Astrocyte (in vitro differentiated cells and primary cell): ENCODE data around the gene CDHR2. TPM values are rescaled to one million over a fixed set of nuclear protein-coding genes. Genes with fewer than 3 reads are reported as not detected.

Source experiments
- DNase-seq: peaks from one replicate; pipeline ENCODE4 v3.0.0-alpha.2; 2010; ENCODE audit warnings: low read depth
- FAIRE-seq: peaks from 2 replicates; lab custom pipeline; 2011; peaks lifted over from hg19 to GRCh38; lab: Jason Lieb, UNC
- H2AFZ ChIP-seq: 2 replicates; pipeline ENCODE4 v1.6.0; 2012; ENCODE audit warnings: low read depth, low read length, inconsistent platforms
- H3K27ac ChIP-seq: 2 replicates; pipeline ENCODE4 v1.5.1; 2011; ENCODE audit warnings: low read depth, low read length, inconsistent platforms
- H3K27me3 ChIP-seq: 2 replicates; pipeline ENCODE4 v1.6.0; 2011; ENCODE audit warnings: low read length, inconsistent platforms; ENCODE audit not compliant: insufficient read depth
- H3K36me3 ChIP-seq: 2 replicates; pipeline ENCODE4 v1.5.1; 2011; ENCODE audit warnings: low read length, inconsistent platforms; ENCODE audit not compliant: insufficient read depth
- H3K4me1 ChIP-seq: 2 replicates; pipeline ENCODE4 v1.5.1; 2011; ENCODE audit warnings: low read length, inconsistent platforms; ENCODE audit not compliant: insufficient read depth
- H3K4me2 ChIP-seq: 2 replicates; pipeline ENCODE4 v1.6.0; 2012; ENCODE audit warnings: low read length, inconsistent platforms
- H3K4me3 ChIP-seq: 2 replicates; pipeline ENCODE4 v1.5.1; 2011; ENCODE audit warnings: low read depth, mild to moderate bottlenecking, low read length, inconsistent platforms; ENCODE audit not compliant: insufficient read depth
- H3K79me2 ChIP-seq: 2 replicates; pipeline ENCODE4 v1.6.0; 2012; ENCODE audit warnings: mild to moderate bottlenecking, low read length, inconsistent platforms; ENCODE audit not compliant: insufficient read depth
- H3K9ac ChIP-seq: 2 replicates; pipeline ENCODE4 v1.6.0; 2012; ENCODE audit warnings: mild to moderate bottlenecking, low read length, inconsistent platforms
- H3K9me3 ChIP-seq: 2 replicates; pipeline ENCODE4 v1.5.1; 2012; ENCODE audit warnings: low read depth, mild to moderate bottlenecking, low read length, inconsistent platforms; ENCODE audit not compliant: insufficient read depth
- H4K20me1 ChIP-seq: 2 replicates; pipeline ENCODE4 v1.6.0; 2012; ENCODE audit warnings: low read length, inconsistent platforms; ENCODE audit not compliant: insufficient read depth
- H3K27ac Mint-ChIP-seq: one replicate; pipeline ENCODE4 v1.8.0; 2021; ENCODE audit warnings: mild to moderate bottlenecking, mixed read lengths; ENCODE audit not compliant: unreplicated experiment
- H3K27me3 Mint-ChIP-seq: one replicate; pipeline ENCODE4 v1.8.0; 2021; ENCODE audit warnings: low read depth, mixed read lengths; ENCODE audit not compliant: unreplicated experiment
- H3K36me3 Mint-ChIP-seq: one replicate; pipeline ENCODE4 v1.8.0; 2021; ENCODE audit warnings: low read depth, mixed read lengths; ENCODE audit not compliant: unreplicated experiment
- H3K4me1 Mint-ChIP-seq: one replicate; pipeline ENCODE4 v1.8.0; 2021; ENCODE audit warnings: low read depth, mixed read lengths; ENCODE audit not compliant: unreplicated experiment
- H3K4me3 Mint-ChIP-seq: one replicate; pipeline ENCODE4 v1.8.0; 2021; ENCODE audit warnings: mild to moderate bottlenecking, moderate library complexity, mixed read lengths; ENCODE audit not compliant: unreplicated experiment
- H3K9me3 Mint-ChIP-seq: one replicate; pipeline ENCODE4 v1.8.0; 2021; ENCODE audit warnings: mild to moderate bottlenecking, mixed read lengths; ENCODE audit not compliant: unreplicated experiment
- EZH2 ChIP-seq: IDR thresholded peaks from 2 replicates; pipeline ENCODE4 v1.6.1; 2012; ENCODE audit warnings: mild to moderate bottlenecking, low read length, inconsistent platforms; ENCODE audit not compliant: insufficient read depth
- total RNA-seq: library from RNA; stranded (reverse); gene quantifications from 2 replicates; pipeline ENCODE4 v1.2.1, GENCODE V29; 2021
- TF ChIP-seq, protein P1 (sequence below): IDR thresholded peaks from 2 replicates; pipeline ENCODE4 v1.5.1; 2011; ENCODE audit warnings: low read depth, mild to moderate bottlenecking, inconsistent platforms, low read length, moderate library complexity; ENCODE audit not compliant: insufficient read depth

CDHR2 gene
- total RNA-seq, 1 donor from 2014 or later, result 0.43 TPM

- no peak overlapping the region for H3K27ac ChIP-seq
Measured at GRCh38 chr5:176534640-176535039, 14.5 kb upstream of the CDHR2 start.

DNA sequence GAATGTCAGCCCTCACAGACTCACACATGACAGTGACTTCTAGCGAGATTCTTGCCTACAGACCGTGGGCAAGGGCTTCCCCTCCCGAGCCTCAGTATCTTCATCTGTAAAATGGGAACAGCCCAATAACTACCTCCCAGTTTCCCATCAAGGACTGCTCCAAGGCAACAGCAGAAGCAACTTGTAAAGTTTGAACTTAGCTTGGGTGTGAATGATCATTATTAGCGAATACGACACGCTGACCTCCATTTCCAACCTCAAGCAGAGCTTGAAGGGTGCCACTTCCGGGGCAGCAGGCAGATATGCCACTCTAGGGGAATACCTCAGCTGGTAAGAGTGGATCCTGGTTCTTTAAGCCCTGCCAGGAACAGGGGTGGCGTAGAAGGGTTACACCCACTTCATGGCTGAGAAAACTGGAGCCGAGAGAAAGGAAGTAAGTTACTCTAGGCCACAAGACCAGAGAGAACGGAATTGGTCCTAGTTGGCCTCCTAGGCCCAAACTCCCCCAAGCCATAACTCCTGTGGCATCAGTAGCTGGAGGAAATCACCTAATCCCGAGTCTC is 14.0 kb upstream of the CDHR2 start:
- peak overlapping the region; percentile 18 for H3K27ac ChIP-seq
- H3K36me3 Mint-ChIP-seq, result peaks cover 3% of the 10 kb centered on the region
- no peaks in the 10 kb centered on the region for H3K9me3 Mint-ChIP-seq
- peak overlapping the region; percentile 91 for H3K9ac ChIP-seq
- no peak for FAIRE-seq
- H3K4me2 ChIP-seq, result peak overlapping the region; percentile 91
- H3K9me3 ChIP-seq, result no peaks in the 10 kb centered on the region
- H3K27ac Mint-ChIP-seq, result peak overlapping the region; percentile 75
- peak overlapping the region; percentile 88 for H3K4me3 ChIP-seq
- H3K36me3 ChIP-seq, result no peaks in the 10 kb centered on the region
- H3K27me3 ChIP-seq, result no peaks in the 10 kb centered on the region
- peaks cover 54% of the 10 kb centered on the region for H3K79me2 ChIP-seq
- peaks cover 32% of the 10 kb centered on the region for H3K4me1 ChIP-seq
- H4K20me1 ChIP-seq, result peaks cover 48% of the 10 kb centered on the region
- H3K27me3 Mint-ChIP-seq, result no peaks in the 10 kb centered on the region
- H2AFZ ChIP-seq, result no peak overlapping the region
- TF ChIP-seq, protein P1, sequence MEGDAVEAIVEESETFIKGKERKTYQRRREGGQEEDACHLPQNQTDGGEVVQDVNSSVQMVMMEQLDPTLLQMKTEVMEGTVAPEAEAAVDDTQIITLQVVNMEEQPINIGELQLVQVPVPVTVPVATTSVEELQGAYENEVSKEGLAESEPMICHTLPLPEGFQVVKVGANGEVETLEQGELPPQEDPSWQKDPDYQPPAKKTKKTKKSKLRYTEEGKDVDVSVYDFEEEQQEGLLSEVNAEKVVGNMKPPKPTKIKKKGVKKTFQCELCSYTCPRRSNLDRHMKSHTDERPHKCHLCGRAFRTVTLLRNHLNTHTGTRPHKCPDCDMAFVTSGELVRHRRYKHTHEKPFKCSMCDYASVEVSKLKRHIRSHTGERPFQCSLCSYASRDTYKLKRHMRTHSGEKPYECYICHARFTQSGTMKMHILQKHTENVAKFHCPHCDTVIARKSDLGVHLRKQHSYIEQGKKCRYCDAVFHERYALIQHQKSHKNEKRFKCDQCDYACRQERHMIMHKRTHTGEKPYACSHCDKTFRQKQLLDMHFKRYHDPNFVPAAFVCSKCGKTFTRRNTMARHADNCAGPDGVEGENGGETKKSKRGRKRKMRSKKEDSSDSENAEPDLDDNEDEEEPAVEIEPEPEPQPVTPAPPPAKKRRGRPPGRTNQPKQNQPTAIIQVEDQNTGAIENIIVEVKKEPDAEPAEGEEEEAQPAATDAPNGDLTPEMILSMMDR, result no peak
- TF ChIP-seq EZH2, result no peak
- DNase-seq, result no peak
- H3K4me1 Mint-ChIP-seq, result peaks cover 23% of the 10 kb centered on the region
- peak overlapping the region; percentile 94 for H3K4me3 Mint-ChIP-seq

More at GRCh38 chr5:176534640-176535039, 14.5 kb upstream of the CDHR2 start:
- no peak overlapping the region for H3K4me3 ChIP-seq
- no peaks in the 10 kb centered on the region for H3K36me3 ChIP-seq
- peak overlapping the region; percentile 91 for H3K9ac ChIP-seq
- no peaks in the 10 kb centered on the region for H3K27me3 Mint-ChIP-seq
- H3K27ac Mint-ChIP-seq, result no peak overlapping the region
- peak overlapping the region; percentile 94 for H3K4me3 Mint-ChIP-seq
- peaks cover 23% of the 10 kb centered on the region for H3K4me1 Mint-ChIP-seq
- no peak for DNase-seq
- no peak overlapping the region for H2AFZ ChIP-seq
- no peaks in the 10 kb centered on the region for H3K9me3 Mint-ChIP-seq
- peaks cover 32% of the 10 kb centered on the region for H3K4me1 ChIP-seq
- no peak for TF ChIP-seq EZH2
- TF ChIP-seq, protein P1, result no peak
- H3K9me3 ChIP-seq, result no peaks in the 10 kb centered on the region
- H3K27me3 ChIP-seq, result no peaks in the 10 kb centered on the region
- H3K4me2 ChIP-seq, result peak overlapping the region; percentile 91
- peaks cover 3% of the 10 kb centered on the region for H3K36me3 Mint-ChIP-seq
- FAIRE-seq, result no peak
- peaks cover 54% of the 10 kb centered on the region for H3K79me2 ChIP-seq
- H4K20me1 ChIP-seq, result peaks cover 50% of the 10 kb centered on the region

GRCh38 chr5:176535664-176536131 is 13.4 kb upstream of the CDHR2 start:
- H3K27ac Mint-ChIP-seq, result peak overlapping the region; percentile 75
- H3K4me2 ChIP-seq, result peak overlapping the region; percentile 91
- peak overlapping the region; percentile 91 for H3K9ac ChIP-seq
- no peaks in the 10 kb centered on the region for H3K36me3 ChIP-seq
- H3K36me3 Mint-ChIP-seq, result peaks cover 4% of the 10 kb centered on the region
- no peak for FAIRE-seq
- peak overlapping the region; percentile 90 for H3K27ac ChIP-seq
- H3K4me3 Mint-ChIP-seq, result peak overlapping the region; percentile 94
- H3K4me1 ChIP-seq, result peaks cover 32% of the 10 kb centered on the region
- H3K9me3 Mint-ChIP-seq, result no peaks in the 10 kb centered on the region
- TF ChIP-seq, protein P1, result no peak
- H4K20me1 ChIP-seq, result peaks cover 48% of the 10 kb centered on the region
- H3K9me3 ChIP-seq, result no peaks in the 10 kb centered on the region
- H3K4me3 ChIP-seq, result peak overlapping the region; percentile 88
- H3K27me3 Mint-ChIP-seq, result no peaks in the 10 kb centered on the region
- peaks cover 25% of the 10 kb centered on the region for H3K4me1 Mint-ChIP-seq
- no peak for DNase-seq
- no peak overlapping the region for H2AFZ ChIP-seq
- H3K27me3 ChIP-seq, result no peaks in the 10 kb centered on the region
- peaks cover 54% of the 10 kb centered on the region for H3K79me2 ChIP-seq
